PC-9 (cell line): ENCODE results near the gene NUBP2. TPM values are rescaled to one million over a fixed set of nuclear protein-coding genes. Genes with fewer than 3 reads are reported as not detected.

Experiments used
- BruUV-seq: library from RNA; stranded (reverse); fragments of 400-500 nt; replicated peaks from 2 replicates; lab custom pipeline; 2021; lab: Mats Ljungman, UMichigan
- CTCF ChIA-PET: fragments of 300-600 bp; sonication (Branson Sonifier 250); formaldehyde crosslinking; loops from one replicate; lab custom pipeline; 2022; ENCODE audit warnings: antibody characterized with exemption; lab: Charles Lee
- POLR2A ChIA-PET: fragments of 300-600 bp; sonication (Branson Sonifier 250); formaldehyde crosslinking; loops from one replicate; lab custom pipeline; 2022; ENCODE audit warnings: antibody characterized with exemption; ENCODE audit not compliant: unreplicated experiment; lab: Charles Lee
- DNase-seq, 2 experiments: peaks; one replicate each; pipeline versions ENCODE4 v3.0.0 to v3.0.0-alpha.2; 2015 to 2022; ENCODE audit warnings: mixed read lengths in 1 of 2
- H2AFZ ChIP-seq: fragments of 200-600 bp; sonication (generic); 2 replicates; pipeline ENCODE4 v1.8.1; 2017; ENCODE audit warnings: antibody characterized with exemption
- H3F3A ChIP-seq: fragments of 200-600 bp; sonication (generic); 2 replicates; pipeline ENCODE4 v1.8.1; 2017; ENCODE audit warnings: antibody characterized with exemption, mild to moderate bottlenecking, low read depth; ENCODE audit not compliant: insufficient read depth
- H3K27ac ChIP-seq: fragments of 200-600 bp; sonication (generic); 2 replicates; pipeline ENCODE4 v1.6.1; 2016; ENCODE audit warnings: mixed run types
- H3K27me3 ChIP-seq: fragments of 200-600 bp; sonication (generic); 2 replicates; pipeline ENCODE4 v1.6.1; 2016; ENCODE audit warnings: low read depth, mixed run types; ENCODE audit not compliant: insufficient read depth
- H3K36me3 ChIP-seq: fragments of 200-600 bp; sonication (generic); 2 replicates; pipeline ENCODE4 v1.6.1; 2016; ENCODE audit warnings: low read depth, mixed run types
- H3K4me1 ChIP-seq: fragments of 200-600 bp; sonication (generic); replicated peaks from 2 replicates; pipeline ENCODE4 v1.6.1; 2016; ENCODE audit warnings: mixed run types; ENCODE audit not compliant: insufficient read depth
- H3K4me2 ChIP-seq: fragments of 200-600 bp; sonication (generic); 2 replicates; pipeline ENCODE4 v1.6.1; 2017; ENCODE audit warnings: mixed run types
- H3K4me3 ChIP-seq: fragments of 200-600 bp; sonication (generic); 2 replicates; pipeline ENCODE4 v1.6.1; 2016; ENCODE audit warnings: mixed run types
- H3K79me2 ChIP-seq: fragments of 200-600 bp; sonication (generic); 2 replicates; pipeline ENCODE4 v1.6.1; 2017; ENCODE audit warnings: low read depth, mixed run types
- H3K9me2 ChIP-seq: fragments of 200-600 bp; sonication (generic); 2 replicates; pipeline ENCODE4 v1.8.1; 2017; ENCODE audit warnings: mild to moderate bottlenecking; ENCODE audit not compliant: insufficient read depth
- H3K9me3 ChIP-seq: fragments of 200-600 bp; sonication (generic); 2 replicates; pipeline ENCODE4 v1.8.1; 2016; ENCODE audit warnings: low read depth; ENCODE audit not compliant: insufficient read depth
- H4K20me1 ChIP-seq: fragments of 200-600 bp; sonication (generic); 2 replicates; pipeline ENCODE4 v1.8.1; 2017; ENCODE audit not compliant: insufficient read depth
- CTCF ChIP-seq: fragments of 200-600 bp; sonication (generic); conservative IDR thresholded peaks from 2 replicates; pipeline ENCODE4 v1.6.1; 2017; ENCODE audit warnings: mixed run types, antibody characterized with exemption, mild to moderate bottlenecking, moderate library complexity
- EZH2 ChIP-seq: fragments of 200-600 bp; sonication (generic); IDR thresholded peaks from 2 replicates; pipeline ENCODE4 v1.8.0; 2017; ENCODE audit warnings: antibody characterized with exemption, low read depth
- intact Hi-C: fragments of 100-400 bp; cut with micrococcal nuclease; formaldehyde crosslinking; loops from one replicate; pipeline ENCODE4 v1.10.0; 2022; ENCODE audit not compliant: unreplicated experiment
- total RNA-seq: library from RNA; stranded (reverse); gene quantifications from 2 replicates; pipeline ENCODE4 v1.2.3, GENCODE V29; 2021

The NUBP2 gene
- total RNA-seq, 1 experiment from 2014 or later: 80.0 TPM

- Histone ChIP-seq H3F3A (peaks cover 45% of the 10 kb centered on the region), H3K4me2 (no peak overlapping the region), H3K9me3 (no peaks in the 10 kb centered on the region), H3K9me2 (no peaks in the 10 kb centered on the region), H3K4me1 (peaks cover 18% of the 10 kb centered on the region), H2AFZ (no peak overlapping the region), H3K27me3 (no peaks in the 10 kb centered on the region), H3K27ac (no peak overlapping the region), H3K79me2 (peaks cover 53% of the 10 kb centered on the region), H4K20me1 (peaks cover 49% of the 10 kb centered on the region), H3K36me3 (0 out of 2 replicates have a peak, but pooled peaks cover 13% of the 10 kb centered on the region), H3K4me3 (no peak overlapping the region)
- no peak for TF ChIP-seq EZH2
- no peak for TF ChIP-seq CTCF
- POLR2A ChIA-PET: no interaction called here
- no TSS peak for BruUV-seq
- DNase-seq: no peak
- CTCF ChIA-PET: no interaction called here
- intact Hi-C loops: no loop called here
Measured at GRCh38 chr16:1776672-1776955, 6.1 kb upstream of the NUBP2 start.

- H3K4me2 ChIP-seq: no peak overlapping the region
- BruUV-seq: no TSS peak
- H3K4me1 ChIP-seq: peaks cover 18% of the 10 kb centered on the region
- no peak for TF ChIP-seq CTCF
- no peak for TF ChIP-seq EZH2
- H3K27ac ChIP-seq: no peak overlapping the region
- H3K9me2 ChIP-seq: no peaks in the 10 kb centered on the region
- H4K20me1 ChIP-seq: peaks cover 49% of the 10 kb centered on the region
- H3K36me3 ChIP-seq: 0 out of 2 replicates have a peak, but pooled peaks cover 11% of the 10 kb centered on the region
- no peak overlapping the region for H3K4me3 ChIP-seq
- no peaks in the 10 kb centered on the region for H3K9me3 ChIP-seq
- no peaks in the 10 kb centered on the region for H3K27me3 ChIP-seq
- peaks cover 51% of the 10 kb centered on the region for H3K79me2 ChIP-seq
- intact Hi-C loops: no loop called here
- peaks cover 46% of the 10 kb centered on the region for H3F3A ChIP-seq
- no peak overlapping the region for H2AFZ ChIP-seq
- ChIA-PET CTCF (no interaction called here), POLR2A (no interaction called here)
- no peak for DNase-seq
Measured at GRCh38 chr16:1776991-1777374, 5.8 kb upstream of the NUBP2 start.

- no peaks in the 10 kb centered on the region for H3K9me3 ChIP-seq
- H4K20me1 ChIP-seq: peaks cover 49% of the 10 kb centered on the region
- intact Hi-C loops: no loop called here
- TF ChIP-seq CTCF (no peak), EZH2 (no peak)
- POLR2A ChIA-PET: no interaction called here
- H3K4me1 ChIP-seq: peaks cover 18% of the 10 kb centered on the region
- H3K27ac ChIP-seq: no peak overlapping the region
- no TSS peak for BruUV-seq
- H3K4me2 ChIP-seq: no peak overlapping the region
- no peak overlapping the region for H2AFZ ChIP-seq
- CTCF ChIA-PET: interaction anchor here (0.5 kb wide), 1 partner anchor 152 kb away, joined by 4 read pairs; no protein-coding TSS in a partner anchor
- no peak overlapping the region for H3K4me3 ChIP-seq
- no peaks in the 10 kb centered on the region for H3K9me2 ChIP-seq
- no peaks in the 10 kb centered on the region for H3K27me3 ChIP-seq
- DNase-seq: no peak
- peaks cover 45% of the 10 kb centered on the region for H3K79me2 ChIP-seq
- H3K36me3 ChIP-seq: 0 out of 2 replicates have a peak, but pooled peaks cover 8% of the 10 kb centered on the region
- H3F3A ChIP-seq: peaks cover 41% of the 10 kb centered on the region
Measured at GRCh38 chr16:1777375-1778199, 5.2 kb upstream of the NUBP2 start.
